K562 (cell line): ENCODE data around the gene FITM1. TPM values are rescaled to one million over a fixed set of nuclear protein-coding genes. Genes with fewer than 3 reads are reported as not detected.

Source experiments
- JUN ChIP-seq, 2 experiments: sonication (generic) in 1 of 2; formaldehyde crosslinking in 1 of 2; IDR thresholded peaks; 2 replicates each; pipeline versions ENCODE4 v1.6.1 to v1.8.0; 2012 to 2022; ENCODE audit warnings: borderline replicate concordance in 2 of 2, mild to moderate bottlenecking in 2 of 2, improper control_type of control experiment in 1 of 2, low read depth in 1 of 2, low read length in 1 of 2, missing genetic modification reagents in 1 of 2
- MBD2 ChIP-seq: sonication (generic); IDR thresholded peaks from 2 replicates; pipeline ENCODE4 v1.6.1; 2016; ENCODE audit warnings: low read depth, borderline replicate concordance
- NRF1 ChIP-seq, 2 experiments: fragments of 450-650 bp; IDR thresholded peaks in 1 of 2; conservative IDR thresholded peaks in 1 of 2; 2 replicates each; pipeline ENCODE4 v1.6.1; 2014; ENCODE audit warnings: mild to moderate bottlenecking in 2 of 2
- PHF20 ChIP-seq: fragments of 450-650 bp; IDR thresholded peaks from 2 replicates; pipeline ENCODE4 v1.6.1; 2018; ENCODE audit not compliant: partially characterized antibody
- REST ChIP-seq, 2 experiments: fragments of 450-650 bp; formaldehyde crosslinking in 1 of 2; IDR thresholded peaks; 2 replicates each; pipeline versions ENCODE4 v1.4.0 to v1.6.1; 2014 to 2020; ENCODE audit warnings: mild to moderate bottlenecking in 2 of 2, borderline replicate concordance in 1 of 2, low read depth in 1 of 2
- ZNF318 ChIP-seq, 2 experiments: fragments of 450-650 bp; IDR thresholded peaks; 2 replicates each; pipeline ENCODE4 v1.6.1; 2016; ENCODE audit warnings: mild to moderate bottlenecking in 2 of 2, borderline replicate concordance in 1 of 2, low read depth in 1 of 2, moderate library complexity in 1 of 2
- polyA plus RNA-seq, 8 experiments: library from polyadenylated mRNA; depleted of rRNA in 4 of 8; stranded (reverse) in 5 of 8; unstranded in 3 of 8; fragments of >200 nt; fragmentation: Nextera tagmentation in 2 of 8; fragmentation: Illumina TruSeq in 1 of 8; extraction: Ambion mirVana in 2 of 8; extraction: Trizol in 1 of 8; gene quantifications; 2 replicates each; pipeline versions ENCODE4 v1.2.1 to v1.2.3, GENCODE V29; 2011 to 2014; ENCODE audit warnings: inconsistent platforms in 1 of 8, missing spikeins in 1 of 8
- total RNA-seq, 7 experiments: library from RNA; depleted of rRNA in 6 of 7; stranded (reverse); fragments of >200 nt in 6 of 7; fragmentation: Illumina TruSeq in 2 of 7; extraction: Trizol in 2 of 7; gene quantifications; 2 replicates each; pipeline versions ENCODE4 v1.2.1 to v1.2.3, GENCODE V29; 2011 to 2021; ENCODE audit warnings: low replicate concordance in 1 of 7

Gene FITM1
- total and polyA plus RNA-seq, 9 of the 15 experiments (the other 6 are each of a cell fraction or from before 2014, with no cell fraction given) = 0.09 to 0.20 TPM; not detected in 7

GRCh38 chr14:24167469-24168114 is 37.1 kb downstream of the FITM1 start (continued):
- TF ChIP-seq ZNF318 (IDR thresholded peaks at IDR 0.05; ENCODE audit: borderline replicate concordance in 1 of 2, low read depth in 1 of 2) (no peak), JUN (IDR thresholded peaks at IDR 0.05; ENCODE audit: borderline replicate concordance, low read depth, low read length) (no peak), JUN (CRISPR knock-in tag; IDR thresholded peaks at IDR 0.05; ENCODE audit: borderline replicate concordance) (no peak), MBD2 (no peak), PHF20 (no peak), NRF1 (conservative IDR thresholded peaks at IDR 0.05 in 1 of 2, IDR thresholded peaks at IDR 0.05 in 1 of 2) (no peak), REST (IDR thresholded peaks at IDR 0.05; ENCODE audit: borderline replicate concordance) (no peak), REST (CRISPR knock-in tag; IDR thresholded peaks at IDR 0.05; ENCODE audit: low read depth) (no peak)
